K562 (cell line): ENCODE results near the gene PRDM15. TPM values are rescaled to one million over a fixed set of nuclear protein-coding genes. Genes with fewer than 3 reads are reported as not detected.

Source experiments
- ATAC-seq: fragments of 200-7000 bp; cut with Tn5 transposase; 3 replicates; pipeline ENCODE4 v1.9.1; 2020; ENCODE audit warnings: moderate library complexity
- BruUV-seq: library from RNA; stranded (reverse); fragments of 400-500 nt; replicated peaks from 2 replicates; lab custom pipeline; 2021; lab: Mats Ljungman, UMichigan
- CTCF ChIA-PET: fragments of 300-600 bp; formaldehyde crosslinking; extraction: SDS; loops from one replicate; lab custom pipeline; 2021; ENCODE audit warnings: low intra/inter-chr PET ratio; lab: Yijun Ruan, JAX
- POLR2A ChIA-PET: fragments of 300-600, 350-650 bp; sonication (Branson Sonifier 250); formaldehyde crosslinking; extraction: SDS; loops from one replicate; lab custom pipeline; 2021; ENCODE audit warnings: antibody characterized with exemption, inconsistent platforms; lab: Yijun Ruan, JAX
- DNase-seq, 4 experiments: peaks; one replicate each; pipeline versions ENCODE4 v3.0.0 to v3.0.0-alpha.2; 2011 to 2018; ENCODE audit warnings: low spot score in 3 of 4, mixed read lengths in 3 of 4; ENCODE audit errors: extremely low read depth in 1 of 4
- FAIRE-seq: peaks from 2 replicates; lab custom pipeline; 2011; peaks lifted over from hg19 to GRCh38; lab: Jason Lieb, UNC
- H2AFZ ChIP-seq: 2 replicates; pipeline ENCODE4 v1.6.0; 2011; ENCODE audit warnings: low read depth, low read length, control low read depth, inconsistent platforms
- H3K27ac ChIP-seq: fragments of 200-600 bp; 3 replicates; pipeline ENCODE4 v1.8.0; 2011; ENCODE audit warnings: low read depth, mild to moderate bottlenecking, control low read depth, inconsistent platforms, low read length, moderate library complexity, mixed read lengths; ENCODE audit errors: extremely low read depth
- H3K27me3 ChIP-seq, 2 experiments: fragments of 300-600 bp in 1 of 2; 2 replicates in 1 of 2; 3 replicates in 1 of 2; pipeline versions ENCODE4 v1.6.0 to v1.8.0; 2011; ENCODE audit warnings: inconsistent platforms in 2 of 2, low read length in 2 of 2, mild to moderate bottlenecking in 1 of 2, mixed read lengths in 1 of 2, moderate library complexity in 1 of 2; ENCODE audit not compliant: control insufficient read depth in 2 of 2, insufficient read depth in 2 of 2
- H3K36me3 ChIP-seq: fragments of 300-600 bp; 3 replicates; pipeline ENCODE4 v1.8.0; 2011; ENCODE audit warnings: mild to moderate bottlenecking, low read length, inconsistent platforms; ENCODE audit not compliant: control insufficient read depth, insufficient read depth
- H3K4me1 ChIP-seq, 2 experiments: fragments of 200-600 bp in 1 of 2; replicated peaks in 1 of 2; 2 replicates in 1 of 2; 3 replicates in 1 of 2; pipeline versions ENCODE4 v1.5.1 to v1.8.0; 2011; ENCODE audit warnings: inconsistent platforms in 2 of 2, low read length in 2 of 2, mild to moderate bottlenecking in 1 of 2, mixed read lengths in 1 of 2, moderate library complexity in 1 of 2; ENCODE audit not compliant: control insufficient read depth in 2 of 2, insufficient read depth in 2 of 2
- H3K4me2 ChIP-seq: 2 replicates; pipeline ENCODE4 v1.6.1; 2011; ENCODE audit warnings: low read length, control low read depth, inconsistent platforms, mixed read lengths; ENCODE audit not compliant: insufficient read depth
- H3K4me3 ChIP-seq: fragments of 200-600 bp; sonication (generic), shearing (Covaris generic); 2 replicates; pipeline ENCODE4 v1.5.1; 2016; ENCODE audit warnings: control low read depth, inconsistent platforms
- H3K79me2 ChIP-seq: fragments of 200-600 bp; 3 replicates; pipeline ENCODE4 v1.8.0; 2011; ENCODE audit warnings: low read length, inconsistent platforms; ENCODE audit not compliant: control insufficient read depth, insufficient read depth
- H3K9ac ChIP-seq, 2 experiments: 2 replicates each; pipeline versions ENCODE4 v1.6.0 to v1.6.1; 2011; ENCODE audit warnings: low read depth in 2 of 2, low read length in 2 of 2, control low read depth in 1 of 2, inconsistent platforms in 1 of 2, mild to moderate bottlenecking in 1 of 2, mixed read lengths in 1 of 2; ENCODE audit not compliant: insufficient read depth in 1 of 2
- H3K9me1 ChIP-seq: one replicate; pipeline ENCODE4 v1.6.0; 2011; ENCODE audit warnings: inconsistent platforms, mild to moderate bottlenecking, low read length, moderate library complexity; ENCODE audit not compliant: control insufficient read depth, insufficient read depth
- H3K9me3 ChIP-seq: replicated peaks from 2 replicates; pipeline ENCODE4 v1.5.1; 2011; ENCODE audit warnings: low read depth, low read length, inconsistent platforms; ENCODE audit not compliant: control insufficient read depth, insufficient read depth
- H4K20me1 ChIP-seq: replicated peaks from 2 replicates; pipeline ENCODE4 v1.6.1; 2011; ENCODE audit warnings: low read length, inconsistent platforms, mixed read lengths; ENCODE audit not compliant: control insufficient read depth, insufficient read depth
- ADNP ChIP-seq: fragments of 200-800 bp; sonication (Bioruptor generic); IDR thresholded peaks from 2 replicates; pipeline ENCODE4 v1.6.1; 2016; ENCODE audit warnings: missing genetic modification characterization, missing compliant biosample characterization
- BMI1 ChIP-seq: fragments of 150-350 bp; IDR thresholded peaks from 2 replicates; pipeline ENCODE4 v1.6.1; 2014; ENCODE audit warnings: low read length
- DPF2 ChIP-seq: fragments of 450-650 bp; IDR thresholded peaks from 2 replicates; pipeline ENCODE4 v1.6.1; 2016
- MYC ChIP-seq, 2 experiments: fragments of 250-450 bp in 1 of 2; sonication (Bioruptor Pico) in 1 of 2; IDR thresholded peaks; 2 replicates each; pipeline versions ENCODE4 v1.5.1 to v1.6.1; 2012 to 2021; ENCODE audit warnings: low read depth in 2 of 2, borderline replicate concordance in 1 of 2, improper control_type of control experiment in 1 of 2, low read length in 1 of 2, mild to moderate bottlenecking in 1 of 2, moderate library complexity in 1 of 2
- NR2C2 ChIP-seq, 2 experiments: fragments of 200-800 bp in 1 of 2; sonication (Bioruptor generic) in 1 of 2; sonication (generic) in 1 of 2; formaldehyde crosslinking in 1 of 2; IDR thresholded peaks; 2 replicates each; pipeline versions ENCODE4 v1.6.1 to v1.8.0; 2016 to 2022; ENCODE audit warnings: mild to moderate bottlenecking in 1 of 2, missing compliant biosample characterization in 1 of 2, missing genetic modification characterization in 1 of 2, missing genetic modification reagents in 1 of 2
- OTX1 ChIP-seq: fragments of 450-650 bp; formaldehyde crosslinking; IDR thresholded peaks from 2 replicates; pipeline ENCODE4 v1.4.0; 2022; ENCODE audit warnings: mild to moderate bottlenecking
- RHOXF2B ChIP-seq: fragments of 250-450 bp; sonication (Bioruptor Pico); conservative IDR thresholded peaks from 2 replicates; pipeline ENCODE4 v1.5.1; 2021
- SETDB1 ChIP-seq: IDR thresholded peaks from one replicate; pipeline ENCODE4 v1.6.1; 2012; ENCODE audit warnings: low read length, control low read depth, inconsistent platforms
- SLC30A9 ChIP-seq: fragments of 250-450 bp; sonication (Bioruptor Pico); IDR thresholded peaks from 2 replicates; pipeline ENCODE4 v1.8.0; 2022; ENCODE audit warnings: mild to moderate bottlenecking, moderate library complexity
- SMARCB1 ChIP-seq: IDR thresholded peaks from 2 replicates; pipeline ENCODE4 v1.6.1; 2011; ENCODE audit warnings: improper control_type of control experiment, low read depth; ENCODE audit not compliant: insufficient read length
- SPI1 ChIP-seq: IDR thresholded peaks from 2 replicates; pipeline ENCODE4 v1.6.1; 2011; ENCODE audit warnings: low read depth, low read length, control low read depth, borderline replicate concordance
- ZNF134 ChIP-seq: fragments of 250-450 bp; sonication (Bioruptor Pico); conservative IDR thresholded peaks from 2 replicates; pipeline ENCODE4 v1.4.0; 2020
- ZNF3 ChIP-seq: fragments of 250-450 bp; sonication (Bioruptor Pico); IDR thresholded peaks from 2 replicates; pipeline ENCODE4 v1.5.0; 2021; ENCODE audit warnings: mild to moderate bottlenecking, moderate library complexity
- ZNF41 ChIP-seq: fragments of 250-450 bp; sonication (Bioruptor Pico); conservative IDR thresholded peaks from 2 replicates; pipeline ENCODE4 v1.4.0; 2020; ENCODE audit warnings: mild to moderate bottlenecking
- ZNF431 ChIP-seq: sonication (generic); formaldehyde crosslinking; IDR thresholded peaks from 2 replicates; pipeline ENCODE4 v1.8.0; 2022; ENCODE audit warnings: mild to moderate bottlenecking, missing genetic modification reagents
- WGBS: fragments of 100-300 bp; shearing (Covaris generic); methylation state at CpG from one replicate; pipeline ENCODE4 v1.1.6; 2016; ENCODE audit warnings: low coverage, mixed read lengths; ENCODE audit not compliant: insufficient coverage; ENCODE audit errors: missing lambda C conversion rate; 5-methylcytosine and 5-hydroxymethylcytosine counted together
- in situ Hi-C: fragments of 300-500 bp; cut with MboI; formaldehyde crosslinking; loops from 4 replicates; pipeline ENCODE4 v1.15.0; 2018; ENCODE audit warnings: inconsistent platforms, mixed read lengths
- intact Hi-C: fragments of 100-400 bp; cut with micrococcal nuclease; formaldehyde crosslinking; loops from 2 replicates; pipeline ENCODE4 v1.14.2; 2022
- polyA plus RNA-seq, 8 experiments: library from polyadenylated mRNA; depleted of rRNA in 4 of 8; stranded (reverse) in 5 of 8; unstranded in 3 of 8; fragments of >200 nt; fragmentation: Nextera tagmentation in 2 of 8; fragmentation: Illumina TruSeq in 1 of 8; extraction: Ambion mirVana in 2 of 8; extraction: Trizol in 1 of 8; gene quantifications; 2 replicates each; pipeline versions ENCODE4 v1.2.1 to v1.2.3, GENCODE V29; 2011 to 2014; ENCODE audit warnings: inconsistent platforms in 1 of 8, missing spikeins in 1 of 8
- total RNA-seq, 7 experiments: library from RNA; depleted of rRNA in 6 of 7; stranded (reverse); fragments of >200 nt in 6 of 7; fragmentation: Illumina TruSeq in 2 of 7; extraction: Trizol in 2 of 7; gene quantifications; 2 replicates each; pipeline versions ENCODE4 v1.2.1 to v1.2.3, GENCODE V29; 2011 to 2021; ENCODE audit warnings: low replicate concordance in 1 of 7
- TF ChIP-seq, protein P1 (sequence below): fragments of 250-450 bp; sonication (Bioruptor Pico); IDR thresholded peaks from 2 replicates; pipeline ENCODE4 v1.4.0; 2020; ENCODE audit warnings: mild to moderate bottlenecking, moderate library complexity
- TF ChIP-seq, protein P2 (sequence below): fragments of 250-450 bp; sonication (Bioruptor Pico); IDR thresholded peaks from 2 replicates; pipeline ENCODE4 v1.8.0; 2022; ENCODE audit warnings: moderate library complexity, mild to moderate bottlenecking, inconsistent platforms

PRDM15 gene
- total and polyA plus RNA-seq, 9 of the 15 experiments (the other 6 are each of a cell fraction or from before 2014, with no cell fraction given), result 0.93 to 9.2 (median 6.2) TPM

DNA sequence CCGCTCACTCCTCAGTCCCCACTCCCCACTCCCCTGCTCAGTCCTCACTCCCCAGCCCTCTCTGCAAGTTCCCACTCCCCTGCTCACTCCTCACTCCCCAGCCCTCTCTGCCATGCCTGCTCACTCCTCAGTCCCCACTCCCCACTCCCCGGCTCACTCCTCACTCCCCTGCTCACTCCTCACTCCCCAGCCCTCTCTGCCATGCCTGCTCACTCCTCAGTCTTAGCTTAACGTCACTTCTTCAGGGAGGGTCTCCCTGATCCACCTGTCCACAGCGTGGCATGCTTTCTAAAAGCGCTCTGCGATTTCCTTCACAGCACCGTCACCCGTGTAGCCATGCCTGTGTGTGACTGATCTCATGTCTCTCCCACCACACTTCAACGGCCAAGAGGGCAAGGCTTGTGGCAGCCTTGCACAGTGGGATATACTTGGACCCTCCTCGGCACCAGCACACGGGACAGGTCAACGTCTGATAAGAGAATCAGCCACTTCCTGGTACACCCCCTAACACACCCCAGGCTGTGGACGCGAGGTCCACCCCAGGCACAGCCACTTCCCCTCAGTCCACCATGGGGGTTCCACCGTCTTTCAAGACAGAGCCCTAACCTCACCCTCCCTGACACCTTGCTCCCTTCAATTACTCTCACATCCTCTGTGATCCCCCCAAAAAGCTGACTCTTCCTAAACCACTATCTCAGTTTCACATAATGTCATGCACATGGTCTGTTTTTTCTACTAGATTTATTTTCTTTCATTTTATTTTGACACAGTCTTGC lies 14.0 kb downstream of the PRDM15 start:
- ChIA-PET CTCF (no interaction called here), POLR2A (interaction anchor here (0.6 to 1.9 kb wide), 3 partner anchors 10 to 144 kb away, joined by 3 to 7 read pairs (median 3); no protein-coding TSS in a partner anchor)
- no peak overlapping the region for H3K4me3 ChIP-seq
- no peaks in the 10 kb centered on the region for H3K9me3 ChIP-seq
- no peaks in the 10 kb centered on the region for H3K27me3 ChIP-seq
- H3K9ac ChIP-seq, result peak overlapping the region; percentile 23 to 88; a peak in 3 of 4 replicates
- no TSS peak for BruUV-seq
- H3K9me1 ChIP-seq, result no peaks in the 10 kb centered on the region
- H3K36me3 ChIP-seq, result no peaks in the 10 kb centered on the region
- 38% methylated on average over 14 of the region's 15 CpGs for WGBS
- H3K4me1 ChIP-seq, result peaks cover 18 to 24% of the 10 kb centered on the region in 2 experiments; a peak in 4 of 5 replicates
- H4K20me1 ChIP-seq, result no peaks in the 10 kb centered on the region
- peak overlapping the region; percentile 54; the same call in 2 of the 3 replicates for H3K27ac ChIP-seq
- peak overlapping the region; percentile 83 for H2AFZ ChIP-seq
- ATAC-seq (peak; percentile 80), DNase-seq (peak; percentile 49 to 66 (median 54)), FAIRE-seq (peak; percentile 73)
- intact Hi-C loops, result no loop called here
- in situ Hi-C loops, result no loop called here
- H3K79me2 ChIP-seq, result peaks cover 11% of the 10 kb centered on the region; the same call in 2 of the 3 replicates
- H3K4me2 ChIP-seq, result peak overlapping the region; percentile 66
- TF ChIP-seq SLC30A9 (CRISPR knock-in tag) (no peak), NR2C2 (CRISPR knock-in tag; IDR thresholded peaks at IDR 0.05) (no peak), NR2C2 (tag; IDR thresholded peaks at IDR 0.05) (no peak), ADNP (tag) (no peak), DPF2 (peak; percentile 63; the same call in 1 of the 2 replicates), OTX1 (CRISPR knock-in tag) (no peak), ZNF3 (CRISPR knock-in tag) (no peak), MYC (IDR thresholded peaks at IDR 0.05; ENCODE audit: low read depth, low read length) (peak; percentile 17; the same call in 1 of the 2 replicates), MYC (CRISPR knock-in tag; IDR thresholded peaks at IDR 0.05; ENCODE audit: borderline replicate concordance, low read depth) (no peak), ZNF41 (CRISPR knock-in tag) (no peak), RHOXF2B (no peak), SMARCB1 (no peak), SETDB1 (no peak), BMI1 (no peak), SPI1 (peak; percentile 77), ZNF134 (no peak), ZNF431 (CRISPR knock-in tag) (no peak)
- TF ChIP-seq, protein P1, sequence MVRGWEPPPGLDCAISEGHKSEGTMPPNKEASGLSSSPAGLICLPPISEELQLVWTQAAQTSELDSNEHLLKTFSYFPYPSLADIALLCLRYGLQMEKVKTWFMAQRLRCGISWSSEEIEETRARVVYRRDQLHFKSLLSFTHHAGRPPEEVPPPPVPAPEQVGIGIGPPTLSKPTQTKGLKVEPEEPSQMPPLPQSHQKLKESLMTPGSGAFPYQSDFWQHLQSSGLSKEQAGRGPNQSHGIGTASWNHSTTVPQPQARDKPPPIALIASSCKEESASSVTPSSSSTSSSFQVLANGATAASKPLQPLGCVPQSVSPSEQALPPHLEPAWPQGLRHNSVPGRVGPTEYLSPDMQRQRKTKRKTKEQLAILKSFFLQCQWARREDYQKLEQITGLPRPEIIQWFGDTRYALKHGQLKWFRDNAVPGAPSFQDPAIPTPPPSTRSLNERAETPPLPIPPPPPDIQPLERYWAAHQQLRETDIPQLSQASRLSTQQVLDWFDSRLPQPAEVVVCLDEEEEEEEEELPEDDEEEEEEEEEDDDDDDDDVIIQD (CRISPR knock-in tag), result no peak
- TF ChIP-seq, protein P2, sequence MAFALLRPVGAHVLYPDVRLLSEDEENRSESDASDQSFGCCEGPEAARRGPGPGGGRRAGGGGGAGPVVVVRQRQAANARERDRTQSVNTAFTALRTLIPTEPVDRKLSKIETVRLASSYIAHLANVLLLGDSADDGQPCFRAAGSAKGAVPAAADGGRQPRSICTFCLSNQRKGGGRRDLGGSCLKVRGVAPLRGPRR (CRISPR knock-in tag), result no peak
